HepG2 (cell line): ENCODE measurements around the gene IMPDH2. TPM values are rescaled to one million over a fixed set of nuclear protein-coding genes. Genes with fewer than 3 reads are reported as not detected.

Source experiments
- ATAC-seq: fragments of 200-7000 bp; cut with Tn5 transposase; 3 replicates; pipeline ENCODE4 v1.9.1; 2020; ENCODE audit warnings: mild to moderate bottlenecking, moderate library complexity
- BruUV-seq: library from RNA; stranded (reverse); fragments of 400-500 nt; replicated peaks from 2 replicates; lab custom pipeline; 2021; lab: Mats Ljungman, UMichigan
- CTCF ChIA-PET: fragments of 300-600 bp; formaldehyde crosslinking; extraction: SDS; loops from one replicate; lab custom pipeline; 2021; ENCODE audit warnings: low total read pairs, inconsistent platforms, low intra/inter-chr PET ratio; lab: Yijun Ruan, JAX
- POLR2A ChIA-PET: fragments of 350-600 bp; sonication (Branson Sonifier 250); formaldehyde crosslinking; loops from one replicate; lab custom pipeline; 2020; ENCODE audit warnings: antibody characterized with exemption, inconsistent platforms; lab: Yijun Ruan, JAX
- DNase-seq: peaks from one replicate; pipeline ENCODE4 v3.0.0-alpha.2; 2015; ENCODE audit warnings: low spot score
- FAIRE-seq: peaks from 3 replicates; lab custom pipeline; 2011; peaks lifted over from hg19 to GRCh38; lab: Jason Lieb, UNC
- H2AFZ ChIP-seq: one replicate; pipeline ENCODE4 v1.6.1; 2011; ENCODE audit warnings: low read length, inconsistent platforms
- H3K27ac ChIP-seq: fragments of 300-600 bp; 3 replicates; pipeline ENCODE4 v1.8.0; 2011; ENCODE audit warnings: mixed run types, mild to moderate bottlenecking, mixed read lengths, low read length, inconsistent platforms; ENCODE audit not compliant: insufficient read depth; ENCODE audit errors: extremely low read length
- H3K27me3 ChIP-seq, 2 experiments: fragments of 200-600 bp in 1 of 2; 2 replicates in 1 of 2; 3 replicates in 1 of 2; pipeline versions ENCODE4 v1.6.0 to v1.8.0; 2011; ENCODE audit warnings: low read length in 2 of 2, mild to moderate bottlenecking in 2 of 2, moderate library complexity in 2 of 2, inconsistent platforms in 1 of 2; ENCODE audit not compliant: insufficient read depth in 2 of 2, control insufficient read depth in 1 of 2
- H3K36me3 ChIP-seq, 2 experiments: fragments of 200-600 bp in 1 of 2; replicated peaks in 1 of 2; 2 replicates in 1 of 2; 3 replicates in 1 of 2; pipeline versions ENCODE4 v1.5.1 to v1.8.0; 2011; ENCODE audit warnings: low read length in 2 of 2, inconsistent platforms in 1 of 2; ENCODE audit not compliant: insufficient read depth in 2 of 2, control insufficient read depth in 1 of 2
- H3K4me1 ChIP-seq: 2 replicates; pipeline ENCODE4 v1.5.1; 2012; ENCODE audit warnings: low read length, inconsistent platforms; ENCODE audit not compliant: insufficient read depth
- H3K4me2 ChIP-seq: 2 replicates; pipeline ENCODE4 v1.6.0; 2011; ENCODE audit warnings: low read depth, low read length, inconsistent platforms
- H3K4me3 ChIP-seq, 3 experiments: fragments of 200-600 bp in 1 of 3; sonication (generic), shearing (Covaris generic) in 1 of 3; replicated peaks in 1 of 3; 2 replicates each; pipeline ENCODE4 v1.5.1; 2011 to 2016; ENCODE audit warnings: low read length in 3 of 3, inconsistent platforms in 2 of 3, low read depth in 2 of 3, mild to moderate bottlenecking in 2 of 3, control low read depth in 1 of 3, mixed read lengths in 1 of 3; ENCODE audit not compliant: insufficient read depth in 1 of 3
- H3K79me2 ChIP-seq: one replicate; pipeline ENCODE4 v1.6.1; 2011; ENCODE audit warnings: low read length, inconsistent platforms; ENCODE audit not compliant: insufficient read depth
- H3K9ac ChIP-seq: 2 replicates; pipeline ENCODE4 v1.6.0; 2011; ENCODE audit warnings: mild to moderate bottlenecking, low read depth, low read length, inconsistent platforms; ENCODE audit not compliant: insufficient read depth
- H3K9me3 ChIP-seq: 2 replicates; pipeline ENCODE4 v1.5.1; 2012; ENCODE audit warnings: mild to moderate bottlenecking, low read length
- H4K20me1 ChIP-seq: 2 replicates; pipeline ENCODE4 v1.6.0; 2011; ENCODE audit warnings: inconsistent platforms, mild to moderate bottlenecking, low read length, moderate library complexity; ENCODE audit not compliant: insufficient read depth
- HDAC6 ChIP-seq: fragments of 200-600 bp; sonication (generic); IDR thresholded peaks from 2 replicates; pipeline ENCODE4 v1.7.0; 2017; ENCODE audit warnings: mild to moderate bottlenecking, antibody characterized with exemption, low read length, low read depth
- JUND ChIP-seq: sonication (generic); formaldehyde crosslinking; IDR thresholded peaks from 2 replicates; pipeline ENCODE4 v1.8.0; 2022; ENCODE audit warnings: mild to moderate bottlenecking, missing genetic modification reagents
- MEIS1 ChIP-seq: sonication (generic); formaldehyde crosslinking; IDR thresholded peaks from 2 replicates; pipeline ENCODE4 v1.9.0; 2021; ENCODE audit warnings: mild to moderate bottlenecking, missing genetic modification reagents, moderate library complexity, borderline replicate concordance
- NFKBIZ ChIP-seq: IDR thresholded peaks from 2 replicates; pipeline ENCODE4 v1.6.1; 2018; ENCODE audit warnings: missing genetic modification reagents, missing compliant biosample characterization
- SRSF1 ChIP-seq: fragments of 200-400 bp; formaldehyde crosslinking; optimal IDR thresholded peaks from 2 replicates; pipeline ENCODE3; 2017; ENCODE audit warnings: mild to moderate bottlenecking, low read depth, low read length, moderate library complexity
- STAT5B ChIP-seq: sonication (generic); formaldehyde crosslinking; IDR thresholded peaks from 2 replicates; pipeline ENCODE4 v1.4.0; 2020; ENCODE audit warnings: missing genetic modification reagents
- ZMYM2 ChIP-seq: sonication (generic); formaldehyde crosslinking; IDR thresholded peaks from 2 replicates; pipeline ENCODE4 v1.8.0; 2022; ENCODE audit warnings: mild to moderate bottlenecking, missing genetic modification reagents
- ZNF335 ChIP-seq: sonication (generic); formaldehyde crosslinking; IDR thresholded peaks from 2 replicates; pipeline ENCODE4 v1.4.0; 2020; ENCODE audit warnings: missing genetic modification reagents
- ZNF878 ChIP-seq: sonication (generic); formaldehyde crosslinking; IDR thresholded peaks from 2 replicates; pipeline ENCODE4 v1.8.1; 2023; ENCODE audit warnings: mild to moderate bottlenecking, missing genetic modification reagents, moderate library complexity
- WGBS: methylation state at CpG from one replicate; pipeline ENCODE4 v1.1.6; 2017; ENCODE audit warnings: low lambda C conversion rate; 5-methylcytosine and 5-hydroxymethylcytosine counted together
- in situ Hi-C: cut with HindIII; loops from 2 replicates; pipeline ENCODE4 v1.10.0; 2017; ENCODE audit warnings: low pct_unique_long_range_greater_than_20kb; ENCODE audit not compliant: extremely low pct_ligation_motif_present
- intact Hi-C: fragments of 100-400 bp; cut with micrococcal nuclease; formaldehyde crosslinking; loops from one replicate; pipeline ENCODE4 v1.10.0; 2022; ENCODE audit not compliant: unreplicated experiment
- polyA plus RNA-seq, 8 experiments: library from polyadenylated mRNA; depleted of rRNA in 3 of 8; stranded (reverse) in 7 of 8; unstranded in 1 of 8; fragments of >200 nt; fragmentation: Illumina TruSeq in 4 of 8; extraction: Trizol in 4 of 8; gene quantifications; 2 replicates each; pipeline versions ENCODE4 v1.2.1 to v1.2.3, GENCODE V29; 2011 to 2016; ENCODE audit warnings: low read depth in 4 of 8, missing spikeins in 1 of 8, mixed read lengths in 1 of 8; ENCODE audit not compliant: insufficient read depth in 1 of 8
- total RNA-seq, 5 experiments: library from RNA; depleted of rRNA; stranded (reverse); fragments of >200 nt; fragmentation: Illumina TruSeq; extraction: Trizol; gene quantifications; 2 replicates each; pipeline ENCODE4 v1.2.3, GENCODE V29; 2016; ENCODE audit warnings: low read depth in 1 of 5
- TF ChIP-seq, protein P1 (sequence below): sonication (generic); formaldehyde crosslinking; IDR thresholded peaks from 2 replicates; pipeline ENCODE4 v1.8.1; 2023; ENCODE audit warnings: mild to moderate bottlenecking, moderate library complexity, missing genetic modification reagents
- TF ChIP-seq, protein P2 (sequence below): sonication (generic); formaldehyde crosslinking; IDR thresholded peaks from 2 replicates; pipeline ENCODE4 v1.9.0; 2021; ENCODE audit warnings: missing genetic modification reagents, mild to moderate bottlenecking, borderline replicate concordance

The IMPDH2 gene
- total and polyA plus RNA-seq, 2 of the 13 experiments (the other 11 are each of a cell fraction or from before 2014, with no cell fraction given) = 248 to 260 TPM

DNA sequence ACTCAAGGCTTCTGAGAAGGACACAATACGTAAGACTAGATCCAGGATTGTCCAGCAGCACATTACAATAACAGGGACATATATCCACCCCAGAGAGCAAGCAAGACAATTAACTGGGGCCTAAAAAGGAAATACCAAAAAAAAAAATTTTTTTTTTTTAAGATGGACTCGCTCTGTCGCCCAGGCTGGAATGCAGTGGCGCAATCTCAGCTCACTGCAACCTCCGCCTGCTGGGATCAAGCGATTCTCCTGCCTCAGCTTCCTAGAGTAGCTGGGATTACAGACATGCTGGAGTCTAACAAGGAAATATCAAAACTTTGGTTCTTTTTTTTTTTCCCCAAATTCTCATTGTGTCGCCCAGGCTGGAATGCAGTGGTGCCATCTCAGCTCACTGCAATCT, 28.8 kb upstream of the IMPDH2 start:
- Histone ChIP-seq H3K9me3 (no peaks in the 10 kb centered on the region), H3K9ac (no peak overlapping the region), H3K27ac (no peak overlapping the region), H3K4me2 (no peak overlapping the region), H3K36me3 (peaks cover 24 to 59% of the 10 kb centered on the region in 2 experiments), H2AFZ (no peak overlapping the region), H4K20me1 (no peaks in the 10 kb centered on the region), H3K4me1 (peaks cover 13% of the 10 kb centered on the region; the same call in 1 of the 2 replicates), H3K27me3 (no peaks in the 10 kb centered on the region), H3K79me2 (no peaks in the 10 kb centered on the region), H3K4me3 (no peak overlapping the region)
- CTCF ChIA-PET = no interaction called here
- in situ Hi-C loops = no loop called here
- no peak for ATAC-seq
- WGBS = 97% methylated on average over 7 of the region's 7 CpGs
- TF ChIP-seq STAT5B (CRISPR knock-in tag) (no peak), HDAC6 (no peak), ZNF878 (CRISPR knock-in tag) (no peak), SRSF1 (no peak), NFKBIZ (CRISPR knock-in tag) (no peak), JUND (no peak), ZMYM2 (CRISPR knock-in tag) (no peak), MEIS1 (no peak), ZNF335 (CRISPR knock-in tag) (no peak)
- TF ChIP-seq, protein P1, sequence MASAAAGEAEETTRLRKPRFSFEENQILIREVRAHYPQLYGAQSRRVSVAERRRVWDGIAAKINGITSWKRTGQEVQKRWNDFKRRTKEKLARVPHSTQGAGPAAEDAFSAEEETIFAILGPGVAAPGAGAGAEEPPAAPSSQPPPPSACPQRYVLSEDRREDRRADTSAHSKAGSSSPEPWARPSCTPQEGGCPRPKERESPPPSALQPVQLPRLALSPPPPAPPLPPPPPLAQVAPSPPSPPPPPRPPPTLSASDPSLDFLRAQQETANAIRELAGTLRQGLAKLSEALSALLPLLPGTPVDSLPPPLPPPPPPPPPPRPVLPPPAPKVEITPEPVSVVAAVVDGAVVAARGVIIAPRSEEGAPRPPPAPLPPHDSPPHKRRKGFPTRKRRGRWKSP (CRISPR knock-in tag) = no peak
- TF ChIP-seq, protein P2, sequence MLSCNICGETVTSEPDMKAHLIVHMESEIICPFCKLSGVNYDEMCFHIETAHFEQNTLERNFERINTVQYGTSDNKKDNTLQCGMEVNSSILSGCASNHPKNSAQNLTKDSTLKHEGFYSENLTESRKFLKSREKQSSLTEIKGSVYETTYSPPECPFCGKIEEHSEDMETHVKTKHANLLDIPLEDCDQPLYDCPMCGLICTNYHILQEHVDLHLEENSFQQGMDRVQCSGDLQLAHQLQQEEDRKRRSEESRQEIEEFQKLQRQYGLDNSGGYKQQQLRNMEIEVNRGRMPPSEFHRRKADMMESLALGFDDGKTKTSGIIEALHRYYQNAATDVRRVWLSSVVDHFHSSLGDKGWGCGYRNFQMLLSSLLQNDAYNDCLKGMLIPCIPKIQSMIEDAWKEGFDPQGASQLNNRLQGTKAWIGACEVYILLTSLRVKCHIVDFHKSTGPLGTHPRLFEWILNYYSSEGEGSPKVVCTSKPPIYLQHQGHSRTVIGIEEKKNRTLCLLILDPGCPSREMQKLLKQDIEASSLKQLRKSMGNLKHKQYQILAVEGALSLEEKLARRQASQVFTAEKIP = no peak
- POLR2A ChIA-PET = no interaction called here
- no TSS peak for BruUV-seq
- FAIRE-seq = no peak
- DNase-seq = no peak
- intact Hi-C loops = no loop called here
